Measurements from ENCODE around the gene SPATA1. TPM values are rescaled to one million over a fixed set of nuclear protein-coding genes. Genes with fewer than 3 reads are reported as not detected.

SPATA1 gene
- polyA plus RNA-seq, 1 of the 3 experiments (the other 2 are of a cell fraction), result 1.2 TPM

- peaks cover 3% of the 10 kb centered on the region in 2 experiments; a peak in 2 of 4 replicates for H3K4me1 ChIP-seq (ENCODE audit: control insufficient read depth in 1 of 2, insufficient read depth in 2 of 2, low read depth in 1 of 2, low read length in 1 of 2)
- H3K4me3 ChIP-seq (ENCODE audit: low read depth in 2 of 2, low read length in 1 of 2), result peak overlapping the region in 1 of 2 experiments; percentile 40; a peak in 2 of 4 replicates
- H4K20me1 ChIP-seq (ENCODE audit: insufficient read depth), result no peaks in the 10 kb centered on the region
- H3K27ac ChIP-seq (ENCODE audit: low read depth in 2 of 2, low read length in 1 of 2), result peak overlapping the region in 1 of 2 experiments; percentile 97; a peak in 2 of 4 replicates
- H3K4me2 ChIP-seq, result peak overlapping the region; percentile 74
- 74% methylated on average over 2 of the region's 2 CpGs for WGBS (ENCODE audit: low lambda C conversion rate)
- CTCF ChIA-PET, result interaction anchor here (1.6 to 2.0 kb wide), 2 partner anchors 10 to 17 kb away, joined by 4 read pairs; no protein-coding TSS in a partner anchor
- no peak for DNase-seq
- TF ChIP-seq REST (IDR thresholded peaks at IDR 0.05; ENCODE audit: low read depth, low read length) (no peak), GATA2 (CRISPR knock-in tag; IDR thresholded peaks at IDR 0.05) (no peak), EZH2phosphoT487 (IDR thresholded peaks at IDR 0.05; ENCODE audit: borderline replicate concordance, low read depth) (no peak), TEAD4 (IDR thresholded peaks at IDR 0.05; ENCODE audit: borderline replicate concordance, insufficient read depth) (no peak), IRF3 (IDR thresholded peaks at IDR 0.05; ENCODE audit: low read depth, low read length) (no peak), EP300 (IDR thresholded peaks at IDR 0.05; ENCODE audit: borderline replicate concordance in 1 of 2, low read depth in 1 of 2, low read length in 1 of 2) (no peak), ELF1 (IDR thresholded peaks at IDR 0.05) (no peak), RXRA (IDR thresholded peaks at IDR 0.05; ENCODE audit: borderline replicate concordance, low read depth) (no peak), NRF1 (IDR thresholded peaks at IDR 0.05; ENCODE audit: low read depth, low read length) (no peak), MAX (IDR thresholded peaks at IDR 0.05; ENCODE audit: low read depth) (no peak), MXI1 (IDR thresholded peaks at IDR 0.05; ENCODE audit: low read depth, low read length) (no peak), MEF2A (IDR thresholded peaks at IDR 0.05; ENCODE audit: borderline replicate concordance, low read depth) (no peak), TAF1 (IDR thresholded peaks at IDR 0.05; ENCODE audit: borderline replicate concordance, low read depth, low read length) (no peak)
- TF ChIP-seq, protein P1, sequence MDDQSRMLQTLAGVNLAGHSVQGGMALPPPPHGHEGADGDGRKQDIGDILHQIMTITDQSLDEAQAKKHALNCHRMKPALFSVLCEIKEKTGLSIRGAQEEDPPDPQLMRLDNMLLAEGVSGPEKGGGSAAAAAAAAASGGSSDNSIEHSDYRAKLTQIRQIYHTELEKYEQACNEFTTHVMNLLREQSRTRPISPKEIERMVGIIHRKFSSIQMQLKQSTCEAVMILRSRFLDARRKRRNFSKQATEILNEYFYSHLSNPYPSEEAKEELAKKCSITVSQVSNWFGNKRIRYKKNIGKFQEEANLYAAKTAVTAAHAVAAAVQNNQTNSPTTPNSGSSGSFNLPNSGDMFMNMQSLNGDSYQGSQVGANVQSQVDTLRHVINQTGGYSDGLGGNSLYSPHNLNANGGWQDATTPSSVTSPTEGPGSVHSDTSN (IDR thresholded peaks at IDR 0.05), result no peak
- peak overlapping the region; percentile 58 for H2AFZ ChIP-seq (ENCODE audit: low read depth)
- no peaks in the 10 kb centered on the region for H3K27me3 ChIP-seq (ENCODE audit: insufficient read depth)
- H3K36me3 ChIP-seq (replicated peaks in 1 of 2; ENCODE audit: control insufficient read depth in 1 of 2, insufficient read depth in 2 of 2, low read length in 1 of 2), result no peaks in the 10 kb centered on the region
- peak overlapping the region; percentile 62; the same call in 1 of the 2 replicates for H3K9ac ChIP-seq
- POLR2A ChIA-PET, result no interaction called here
- peaks cover 39% of the 10 kb centered on the region for H3F3A ChIP-seq (replicated peaks; ENCODE audit: insufficient read depth)
- no peaks in the 10 kb centered on the region for H3K79me2 ChIP-seq (ENCODE audit: insufficient read depth)
- H3K9me2 ChIP-seq, result no peaks in the 10 kb centered on the region
- H3K9me3 ChIP-seq, result no peaks in the 10 kb centered on the region
Measured at GRCh38 chr1:84603223-84603622, 97.0 kb downstream of the SPATA1 start.
